Muscle layer of duodenum (tissue), 2 donors: ENCODE measurements around the gene CIB1.

Source experiments
- H3K27ac ChIP-seq: one replicate; pipeline ENCODE4 v1.7.0; 2013; ENCODE audit warnings: mild to moderate bottlenecking, low read length
- H3K27me3 ChIP-seq: one replicate; pipeline ENCODE4 v1.7.0; 2013; ENCODE audit warnings: low read depth, mild to moderate bottlenecking, control low read depth, low read length
- H3K36me3 ChIP-seq, 2 donors: one replicate each; pipeline ENCODE4 v1.7.0; 2013; ENCODE audit warnings: low read length in 2 of 2, control low read depth in 1 of 2, mild to moderate bottlenecking in 1 of 2; ENCODE audit not compliant: insufficient read depth in 2 of 2, control insufficient read depth in 1 of 2
- H3K4me1 ChIP-seq, 2 donors: one replicate each; pipeline ENCODE4 v1.7.0; 2013; ENCODE audit warnings: low read length in 2 of 2, mild to moderate bottlenecking in 2 of 2, control low read depth in 1 of 2, moderate library complexity in 1 of 2; ENCODE audit not compliant: insufficient read depth in 2 of 2, control insufficient read depth in 1 of 2
- H3K4me3 ChIP-seq, 2 donors: one replicate each; pipeline ENCODE4 v1.7.0; 2013; ENCODE audit warnings: low read length in 2 of 2, low read depth in 1 of 2, mild to moderate bottlenecking in 1 of 2
- H3K9me3 ChIP-seq, 2 donors: one replicate each; pipeline ENCODE4 v1.7.0; 2013; ENCODE audit warnings: low read length in 2 of 2, control low read depth in 1 of 2, mild to moderate bottlenecking in 1 of 2; ENCODE audit not compliant: control insufficient read depth in 1 of 2
- donor health status: healthy.

The CIB1 gene

DNA sequence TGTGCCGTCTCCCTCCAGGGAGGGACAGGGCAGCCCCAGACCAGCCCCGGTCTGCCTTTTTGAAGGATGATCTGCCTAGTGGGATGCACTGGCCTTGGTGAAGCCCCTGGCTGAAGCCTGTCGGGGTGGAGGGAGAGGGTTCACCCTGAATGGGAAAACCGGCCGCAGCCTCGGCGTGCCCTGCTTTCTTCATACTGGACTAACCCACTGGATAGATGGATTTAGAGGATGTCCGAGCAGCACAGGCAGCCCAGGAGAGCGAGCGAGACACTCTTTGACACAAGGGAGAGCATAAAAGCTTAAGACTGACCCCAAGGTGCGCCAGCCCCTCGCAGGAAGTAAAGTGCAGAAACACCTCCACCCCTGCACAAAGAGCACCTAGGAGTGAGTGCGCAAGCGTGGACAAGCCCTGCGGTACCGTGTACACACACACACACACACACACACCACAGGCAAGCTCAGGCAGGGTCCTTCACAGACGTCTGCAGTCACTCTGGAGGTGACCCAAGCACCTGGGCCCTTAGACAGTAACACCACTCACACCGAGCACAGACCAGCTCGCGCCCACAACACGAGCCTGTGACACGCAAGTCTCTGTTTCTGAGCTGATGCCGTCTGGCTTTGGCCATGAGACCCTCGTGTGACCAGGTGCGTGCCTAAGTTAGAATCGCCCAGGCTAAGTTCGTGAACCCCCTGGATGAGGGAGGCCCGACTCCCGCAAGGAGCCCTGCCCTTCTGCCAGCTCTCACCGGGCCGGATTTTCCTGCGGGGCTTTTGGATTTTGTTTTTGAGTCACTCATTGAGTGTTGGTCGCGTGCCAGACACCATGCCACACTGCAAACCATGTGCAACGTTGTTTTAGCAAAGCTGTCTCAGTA lies 21.3 kb downstream of the CIB1 start:
- H3K27me3 ChIP-seq = no peaks in the 10 kb centered on the region
- no peak overlapping the region for H3K4me3 ChIP-seq
- H3K4me1 ChIP-seq = peaks cover 3 to 39% of the 10 kb centered on the region in 2 donors
- H3K27ac ChIP-seq = peak overlapping the region; percentile 85
- no peaks in the 10 kb centered on the region for H3K9me3 ChIP-seq
- H3K36me3 ChIP-seq = peaks cover 5 to 9% of the 10 kb centered on the region in 2 donors

DNA sequence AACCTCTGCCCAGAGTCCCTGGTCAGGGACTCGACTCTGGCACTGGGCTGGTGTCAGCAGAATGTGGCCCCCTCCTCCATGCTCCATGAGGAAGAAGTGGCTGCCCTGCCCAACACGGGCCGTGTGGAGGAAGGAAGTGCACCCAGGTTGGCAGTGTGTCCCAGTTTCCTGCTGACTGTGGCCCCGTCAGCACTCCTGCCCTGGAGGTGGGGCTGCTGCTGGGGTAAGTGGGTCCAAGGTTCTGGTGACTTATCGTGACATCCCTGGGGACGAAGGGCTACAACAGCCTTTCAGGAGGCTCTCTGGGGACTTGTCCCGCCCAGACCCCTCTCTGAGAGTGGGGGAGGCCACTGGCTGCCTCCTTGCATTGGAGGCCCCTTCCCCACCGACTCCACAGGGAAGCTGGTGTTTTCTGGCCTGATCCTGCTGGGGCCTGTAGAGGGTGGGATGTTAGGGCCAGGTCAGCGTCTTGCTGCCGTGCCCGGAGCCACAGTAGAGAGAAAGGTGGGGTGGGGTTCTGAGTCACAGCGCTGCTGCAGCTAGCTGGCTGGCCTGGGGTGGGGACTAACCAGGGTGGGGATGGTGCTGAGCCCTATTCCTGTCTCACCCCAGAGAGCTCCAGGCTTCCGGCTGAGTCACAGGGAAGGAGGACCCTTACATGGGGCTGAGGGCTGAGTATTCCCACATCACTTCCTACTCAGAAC lies 22.1 kb downstream of the CIB1 start:
- H3K4me1 ChIP-seq = peaks cover 3 to 39% of the 10 kb centered on the region in 2 donors
- peak overlapping the region; percentile 85 for H3K27ac ChIP-seq
- no peak overlapping the region for H3K4me3 ChIP-seq
- H3K27me3 ChIP-seq = no peaks in the 10 kb centered on the region
- H3K36me3 ChIP-seq = peaks cover 3 to 8% of the 10 kb centered on the region in 2 donors
- no peaks in the 10 kb centered on the region for H3K9me3 ChIP-seq

DNA sequence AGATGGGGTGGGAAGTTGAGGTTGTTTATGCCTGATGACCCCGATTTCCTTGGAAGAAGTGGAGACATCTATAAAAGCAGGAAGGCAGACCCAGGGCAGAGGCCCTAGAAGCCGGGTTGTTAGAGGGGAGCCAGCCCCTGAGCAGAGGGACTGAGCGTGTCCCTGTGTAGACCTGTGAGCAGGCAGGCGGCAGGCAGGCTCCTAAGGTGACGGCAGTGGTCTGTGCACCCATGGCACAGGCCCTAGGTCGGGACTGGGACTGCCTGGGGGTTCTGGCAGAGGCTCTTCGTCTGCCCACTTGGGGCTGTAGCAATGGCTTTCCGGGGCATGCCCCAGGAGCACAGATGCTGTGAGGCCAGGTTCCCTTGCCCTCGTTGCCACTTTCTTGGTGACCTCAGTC lies 22.7 kb downstream of the CIB1 start:
- Histone ChIP-seq H3K27me3 (no peaks in the 10 kb centered on the region), H3K36me3 (peaks cover 3 to 13% of the 10 kb centered on the region in 2 donors), H3K4me1 (peaks cover 3 to 45% of the 10 kb centered on the region in 2 donors), H3K9me3 (no peaks in the 10 kb centered on the region), H3K4me3 (no peak overlapping the region), H3K27ac (peak overlapping the region; percentile 85)

DNA sequence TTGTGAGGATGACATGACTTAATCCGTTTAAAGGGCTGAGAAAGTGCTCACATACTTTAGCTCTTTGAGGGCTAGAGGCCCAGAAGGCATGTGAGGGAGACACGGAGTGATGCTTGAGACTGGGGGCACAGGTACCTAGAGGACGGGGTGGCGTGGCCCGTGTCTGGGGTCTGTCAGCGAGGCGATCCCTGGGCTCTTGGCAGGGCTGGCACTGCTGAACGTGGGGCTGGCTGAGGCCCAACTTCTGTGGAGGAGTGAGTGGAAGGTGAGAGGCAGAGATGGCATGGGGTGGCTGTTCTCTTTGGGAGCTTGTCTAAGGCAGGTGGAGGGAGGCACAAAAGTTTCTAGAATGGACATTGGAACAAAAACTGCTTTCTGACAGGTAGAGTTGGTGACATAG lies 23.1 kb downstream of the CIB1 start:
- H3K4me1 ChIP-seq = peaks cover 3 to 49% of the 10 kb centered on the region in 2 donors
- no peak overlapping the region for H3K4me3 ChIP-seq
- peaks cover 3 to 18% of the 10 kb centered on the region in 2 donors for H3K36me3 ChIP-seq
- no peaks in the 10 kb centered on the region for H3K27me3 ChIP-seq
- H3K27ac ChIP-seq = peak overlapping the region; percentile 85
- H3K9me3 ChIP-seq = no peaks in the 10 kb centered on the region

DNA sequence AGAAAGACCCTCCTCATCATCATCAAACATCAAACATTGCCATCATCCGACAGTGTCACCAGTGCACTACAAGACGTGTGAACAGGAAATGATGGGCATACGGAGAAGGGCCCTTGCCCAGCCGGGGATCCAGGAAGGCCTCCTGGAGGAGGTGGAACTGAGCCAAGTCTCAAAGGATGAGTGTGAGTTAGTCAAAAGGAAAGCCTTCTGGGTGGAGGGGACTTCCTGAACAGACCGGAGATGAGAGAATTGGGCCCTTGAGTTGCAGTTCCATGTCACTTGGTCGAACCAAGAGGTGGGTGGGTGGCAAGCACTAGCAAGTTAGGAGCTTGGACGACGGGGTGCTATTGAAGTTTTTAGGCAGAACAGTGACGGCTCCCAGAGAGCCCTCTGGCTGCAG lies 24.1 kb downstream of the CIB1 start:
- no peaks in the 10 kb centered on the region for H3K9me3 ChIP-seq
- peaks cover 3 to 55% of the 10 kb centered on the region in 2 donors for H3K4me1 ChIP-seq
- H3K36me3 ChIP-seq = peaks cover 3 to 24% of the 10 kb centered on the region in 2 donors
- no peaks in the 10 kb centered on the region for H3K27me3 ChIP-seq
- H3K27ac ChIP-seq = no peak overlapping the region
- no peak overlapping the region for H3K4me3 ChIP-seq

DNA sequence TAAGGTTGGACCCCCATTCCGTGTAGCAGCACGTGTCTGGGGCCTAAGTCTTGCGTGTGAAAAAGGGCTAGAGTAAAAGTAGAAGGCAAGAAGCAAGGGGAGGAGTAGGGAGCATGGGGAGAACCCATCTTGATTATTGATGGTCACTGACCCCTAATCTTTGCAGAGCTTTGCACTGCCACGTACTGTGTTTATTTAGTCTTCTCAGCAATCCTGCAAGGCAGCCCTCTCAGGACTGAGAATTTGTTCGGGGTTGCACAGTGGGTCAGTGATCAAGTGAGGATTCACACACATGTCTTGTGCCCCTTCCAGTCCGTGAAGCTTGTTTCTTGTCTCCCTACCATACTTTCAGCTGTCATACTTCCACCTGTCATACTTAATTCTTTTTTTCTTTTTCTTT lies 25.4 kb downstream of the CIB1 start:
- H3K4me3 ChIP-seq = no peak overlapping the region
- peaks cover 7 to 61% of the 10 kb centered on the region in 2 donors for H3K4me1 ChIP-seq
- no peaks in the 10 kb centered on the region for H3K9me3 ChIP-seq
- no peaks in the 10 kb centered on the region for H3K27me3 ChIP-seq
- H3K36me3 ChIP-seq = peaks cover 3 to 24% of the 10 kb centered on the region in 2 donors
- no peak overlapping the region for H3K27ac ChIP-seq

DNA sequence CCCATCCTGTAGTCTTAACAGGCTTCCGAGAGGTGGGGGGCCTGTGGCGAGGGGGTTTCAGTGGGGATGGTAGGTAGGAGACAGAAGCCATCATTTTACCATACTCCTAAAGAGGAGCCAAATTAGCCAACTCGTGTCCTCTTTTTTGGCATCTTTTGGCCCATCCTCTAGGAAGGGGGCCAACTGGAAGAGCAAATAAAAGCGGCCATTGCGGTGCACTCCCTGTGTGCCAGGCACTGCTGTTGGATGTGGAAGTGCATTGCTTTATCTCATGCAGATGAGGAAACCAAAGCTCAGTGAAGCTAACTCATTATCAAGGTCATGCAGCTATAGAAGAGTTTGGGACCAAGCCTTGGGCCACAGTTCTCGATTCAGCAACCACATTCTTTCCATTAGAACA lies 26.5 kb downstream of the CIB1 start:
- peaks cover 15 to 61% of the 10 kb centered on the region in 2 donors for H3K4me1 ChIP-seq
- no peak overlapping the region for H3K27ac ChIP-seq
- no peak overlapping the region for H3K4me3 ChIP-seq
- peaks cover 0 to 24% of the 10 kb centered on the region in 2 donors for H3K36me3 ChIP-seq
- no peaks in the 10 kb centered on the region for H3K9me3 ChIP-seq
- no peaks in the 10 kb centered on the region for H3K27me3 ChIP-seq

DNA sequence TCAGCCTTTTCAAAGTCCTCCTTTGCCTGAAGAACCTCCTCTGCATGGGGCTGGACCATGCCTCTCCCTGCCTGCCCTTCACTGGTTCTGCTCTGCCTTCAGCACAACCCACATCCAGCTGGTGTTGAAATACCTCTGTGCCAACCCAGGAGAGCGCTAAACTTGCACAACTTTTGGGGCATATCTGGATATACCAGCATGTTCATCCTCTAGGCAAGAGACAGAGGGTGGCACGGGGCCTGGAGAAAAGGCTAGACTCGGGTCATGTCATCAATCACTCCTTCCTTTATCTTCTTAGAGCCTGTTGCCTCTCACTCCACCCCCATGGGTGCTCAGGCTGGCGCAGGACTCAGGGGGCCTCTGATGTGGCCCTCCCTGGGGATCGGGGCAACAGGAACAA lies 27.9 kb downstream of the CIB1 start:
- peaks cover 14 to 52% of the 10 kb centered on the region in 2 donors for H3K4me1 ChIP-seq
- no peaks in the 10 kb centered on the region for H3K27me3 ChIP-seq
- H3K4me3 ChIP-seq = no peak overlapping the region
- no peak overlapping the region for H3K27ac ChIP-seq
- peaks cover 0 to 24% of the 10 kb centered on the region in 2 donors for H3K36me3 ChIP-seq
- no peaks in the 10 kb centered on the region for H3K9me3 ChIP-seq

DNA sequence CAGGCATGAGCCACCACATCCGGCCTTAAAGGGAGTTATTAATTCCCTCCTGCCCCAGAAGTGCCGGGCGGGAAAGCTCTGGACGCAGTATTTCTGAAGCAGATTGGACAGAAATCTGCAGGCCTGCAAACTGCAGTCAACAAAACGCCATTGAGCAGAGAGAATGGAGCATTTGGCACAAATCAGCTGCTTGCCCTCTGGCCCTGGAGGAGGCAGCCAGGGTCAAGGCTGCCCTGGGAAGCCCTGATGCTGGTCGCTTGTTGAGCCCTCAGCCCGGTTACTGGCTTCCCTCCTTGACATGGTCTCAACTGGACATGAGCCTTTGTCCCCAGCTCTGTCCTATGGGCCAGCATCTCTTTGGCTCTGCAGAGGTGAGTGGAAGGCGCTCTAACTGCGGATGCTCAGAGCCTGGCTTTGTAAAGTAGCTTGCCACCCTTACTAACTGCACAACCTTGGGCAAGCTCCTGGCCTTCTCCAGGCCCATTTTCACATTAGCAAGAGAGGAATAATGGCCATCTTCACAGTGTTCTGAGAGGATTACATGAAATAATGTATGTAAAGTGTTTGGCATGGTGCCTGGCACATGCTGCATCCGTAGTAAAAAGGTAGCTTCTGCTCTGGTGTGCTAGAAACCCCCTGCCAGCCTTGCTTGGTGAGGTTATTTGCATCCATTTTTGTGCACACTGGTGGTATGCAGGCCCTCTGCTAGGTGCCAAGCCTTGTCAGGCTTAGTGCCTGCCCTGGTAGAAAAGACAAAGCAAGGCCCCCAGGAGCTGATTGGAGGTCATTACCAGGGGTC lies 28.5 kb downstream of the CIB1 start:
- H3K4me3 ChIP-seq = no peak overlapping the region
- H3K4me1 ChIP-seq = peaks cover 13 to 51% of the 10 kb centered on the region in 2 donors
- H3K36me3 ChIP-seq = peaks cover 0 to 24% of the 10 kb centered on the region in 2 donors
- no peak overlapping the region for H3K27ac ChIP-seq
- H3K27me3 ChIP-seq = no peaks in the 10 kb centered on the region
- H3K9me3 ChIP-seq = no peaks in the 10 kb centered on the region

DNA sequence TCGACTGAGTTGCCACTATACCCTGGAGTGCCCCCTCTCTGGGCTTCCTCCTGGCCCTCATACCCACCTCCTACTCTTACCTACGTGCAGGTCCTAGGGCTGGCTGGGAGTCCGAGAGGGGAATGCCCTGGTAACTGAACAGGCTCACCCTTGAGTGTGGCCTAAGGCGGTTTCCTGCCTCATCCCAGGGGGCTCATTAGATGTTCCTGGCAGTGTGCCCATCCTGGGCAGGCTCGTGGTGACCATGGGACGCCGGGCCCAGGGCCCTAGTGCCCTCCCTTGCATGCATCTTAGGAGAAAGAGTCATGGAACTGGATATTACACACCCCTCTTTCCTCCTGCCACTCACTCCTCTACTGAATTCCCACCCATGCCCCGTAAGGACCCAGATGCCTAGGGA lies 29.8 kb downstream of the CIB1 start:
- Histone ChIP-seq H3K36me3 (peaks cover 0 to 24% of the 10 kb centered on the region in 2 donors), H3K4me1 (peaks cover 13 to 48% of the 10 kb centered on the region in 2 donors), H3K9me3 (no peaks in the 10 kb centered on the region), H3K27ac (no peak overlapping the region), H3K27me3 (no peaks in the 10 kb centered on the region), H3K4me3 (peak overlapping the region in 1 of 2 donors; percentile 94)

DNA sequence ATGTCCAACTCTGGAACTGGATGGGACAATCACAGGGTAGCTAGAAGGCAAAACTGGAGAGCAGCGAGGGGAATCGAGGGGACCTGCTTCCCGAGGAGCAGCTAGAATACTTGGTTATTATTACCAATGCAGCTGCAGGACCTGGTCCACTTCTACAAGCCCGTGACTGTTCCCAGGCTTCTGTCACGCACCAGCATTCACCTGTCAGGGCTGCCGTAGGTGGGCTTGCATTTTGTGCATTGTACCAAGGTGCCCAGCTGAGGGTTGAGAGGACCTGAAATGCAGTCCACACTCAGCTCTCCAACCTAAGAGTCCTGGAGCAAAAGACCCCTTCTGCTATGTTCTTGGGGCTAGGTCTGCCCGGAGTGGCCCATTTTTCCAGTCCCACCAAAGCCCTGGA lies 30.3 kb downstream of the CIB1 start:
- Histone ChIP-seq H3K4me3 (peak overlapping the region; percentile 74 to 94), H3K9me3 (no peaks in the 10 kb centered on the region), H3K36me3 (peaks cover 0 to 24% of the 10 kb centered on the region in 2 donors), H3K27me3 (no peaks in the 10 kb centered on the region), H3K4me1 (peaks cover 13 to 48% of the 10 kb centered on the region in 2 donors), H3K27ac (no peak overlapping the region)
